ENCODE results near the gene SREK1IP1.

Gene SREK1IP1

GRCh38 chr5:64682608-64683007, 85.9 kb downstream of the SREK1IP1 start:
- TF ChIP-seq, protein P1, sequence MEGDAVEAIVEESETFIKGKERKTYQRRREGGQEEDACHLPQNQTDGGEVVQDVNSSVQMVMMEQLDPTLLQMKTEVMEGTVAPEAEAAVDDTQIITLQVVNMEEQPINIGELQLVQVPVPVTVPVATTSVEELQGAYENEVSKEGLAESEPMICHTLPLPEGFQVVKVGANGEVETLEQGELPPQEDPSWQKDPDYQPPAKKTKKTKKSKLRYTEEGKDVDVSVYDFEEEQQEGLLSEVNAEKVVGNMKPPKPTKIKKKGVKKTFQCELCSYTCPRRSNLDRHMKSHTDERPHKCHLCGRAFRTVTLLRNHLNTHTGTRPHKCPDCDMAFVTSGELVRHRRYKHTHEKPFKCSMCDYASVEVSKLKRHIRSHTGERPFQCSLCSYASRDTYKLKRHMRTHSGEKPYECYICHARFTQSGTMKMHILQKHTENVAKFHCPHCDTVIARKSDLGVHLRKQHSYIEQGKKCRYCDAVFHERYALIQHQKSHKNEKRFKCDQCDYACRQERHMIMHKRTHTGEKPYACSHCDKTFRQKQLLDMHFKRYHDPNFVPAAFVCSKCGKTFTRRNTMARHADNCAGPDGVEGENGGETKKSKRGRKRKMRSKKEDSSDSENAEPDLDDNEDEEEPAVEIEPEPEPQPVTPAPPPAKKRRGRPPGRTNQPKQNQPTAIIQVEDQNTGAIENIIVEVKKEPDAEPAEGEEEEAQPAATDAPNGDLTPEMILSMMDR (IDR thresholded peaks at IDR 0.05; ENCODE audit: extremely low read depth, insufficient read depth, missing control alignments) = no peak
- DNase-seq (ENCODE audit: low spot score) = no peak
- in situ Hi-C loops (cut with MboI; ENCODE audit: low pct_unique_long_range_greater_than_20kb, low sequenced_read_pairs, unreplicated experiment) = no loop called here

GRCh38 chr5:64680289-64680688, 88.2 kb downstream of the SREK1IP1 start:
- TF ChIP-seq, protein P1 (IDR thresholded peaks at IDR 0.05; ENCODE audit: extremely low read depth, insufficient read depth, missing control alignments) = no peak
- in situ Hi-C loops (cut with MboI; ENCODE audit: low pct_unique_long_range_greater_than_20kb, low sequenced_read_pairs, unreplicated experiment) = no loop called here
- no peak for DNase-seq (ENCODE audit: low spot score)

DNA sequence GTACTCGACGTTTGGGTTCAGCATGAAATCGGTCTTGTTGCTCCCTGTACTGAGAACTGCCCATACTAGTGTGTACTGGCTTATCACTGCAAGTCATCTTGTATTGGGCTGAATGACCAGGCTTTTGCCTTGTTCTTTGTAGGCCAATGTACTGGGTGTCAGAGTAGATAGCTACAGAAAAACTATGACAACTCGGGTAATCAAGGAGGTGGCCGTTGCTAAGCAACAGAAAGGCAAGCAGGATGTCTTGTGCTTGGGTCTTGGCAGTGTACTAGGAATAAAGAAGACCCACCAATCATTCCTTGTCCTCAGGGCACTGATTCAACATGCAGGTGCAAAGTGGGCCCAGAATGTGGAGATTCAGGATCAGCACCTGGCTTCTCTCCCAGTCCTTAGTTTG, 90.1 kb downstream of the SREK1IP1 start:
- DNase-seq (ENCODE audit: low spot score) = no peak
- TF ChIP-seq, protein P1 (IDR thresholded peaks at IDR 0.05; ENCODE audit: extremely low read depth, insufficient read depth, missing control alignments) = no peak
- in situ Hi-C loops (cut with MboI; ENCODE audit: low pct_unique_long_range_greater_than_20kb, low sequenced_read_pairs, unreplicated experiment) = no loop called here

GRCh38 chr5:64671678-64672077, 96.8 kb downstream of the SREK1IP1 start:
- TF ChIP-seq, protein P1 (IDR thresholded peaks at IDR 0.05; ENCODE audit: extremely low read depth, insufficient read depth, missing control alignments) = no peak
- in situ Hi-C loops (cut with MboI; ENCODE audit: low pct_unique_long_range_greater_than_20kb, low sequenced_read_pairs, unreplicated experiment) = no loop called here
- no peak for DNase-seq (ENCODE audit: low spot score)

GRCh38 chr5:64670277-64670676, 98.2 kb downstream of the SREK1IP1 start:
- in situ Hi-C loops (cut with MboI; ENCODE audit: low pct_unique_long_range_greater_than_20kb, low sequenced_read_pairs, unreplicated experiment) = no loop called here
- TF ChIP-seq, protein P1 (IDR thresholded peaks at IDR 0.05; ENCODE audit: extremely low read depth, insufficient read depth, missing control alignments) = no peak
- DNase-seq (ENCODE audit: low spot score) = no peak
